ENCODE measurements around the gene SLC35F3.

DNA sequence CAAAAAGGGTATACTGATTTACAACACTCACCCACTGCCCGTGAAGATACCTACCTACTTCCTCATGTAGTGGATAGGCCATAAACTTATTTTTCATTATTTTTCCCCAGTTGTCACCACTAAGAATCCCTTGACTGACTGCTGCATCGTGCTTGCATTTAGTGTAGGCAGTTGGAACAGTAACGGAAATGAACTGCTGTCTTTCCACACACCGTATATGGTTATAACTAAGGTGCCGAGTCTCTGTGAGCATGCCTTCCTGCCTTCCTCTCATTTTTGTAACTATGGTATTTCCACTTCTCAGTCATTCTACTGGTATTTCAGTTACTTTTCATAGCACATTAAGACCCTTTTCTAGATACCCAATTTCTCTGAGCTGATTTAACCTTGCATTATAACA, 36.4 kb downstream of the SLC35F3 start:
- TF ChIP-seq ZNF219 (CRISPR knock-in tag; IDR thresholded peaks at IDR 0.05; ENCODE audit: borderline replicate concordance) = no peak
- TF ChIP-seq, protein P1, sequence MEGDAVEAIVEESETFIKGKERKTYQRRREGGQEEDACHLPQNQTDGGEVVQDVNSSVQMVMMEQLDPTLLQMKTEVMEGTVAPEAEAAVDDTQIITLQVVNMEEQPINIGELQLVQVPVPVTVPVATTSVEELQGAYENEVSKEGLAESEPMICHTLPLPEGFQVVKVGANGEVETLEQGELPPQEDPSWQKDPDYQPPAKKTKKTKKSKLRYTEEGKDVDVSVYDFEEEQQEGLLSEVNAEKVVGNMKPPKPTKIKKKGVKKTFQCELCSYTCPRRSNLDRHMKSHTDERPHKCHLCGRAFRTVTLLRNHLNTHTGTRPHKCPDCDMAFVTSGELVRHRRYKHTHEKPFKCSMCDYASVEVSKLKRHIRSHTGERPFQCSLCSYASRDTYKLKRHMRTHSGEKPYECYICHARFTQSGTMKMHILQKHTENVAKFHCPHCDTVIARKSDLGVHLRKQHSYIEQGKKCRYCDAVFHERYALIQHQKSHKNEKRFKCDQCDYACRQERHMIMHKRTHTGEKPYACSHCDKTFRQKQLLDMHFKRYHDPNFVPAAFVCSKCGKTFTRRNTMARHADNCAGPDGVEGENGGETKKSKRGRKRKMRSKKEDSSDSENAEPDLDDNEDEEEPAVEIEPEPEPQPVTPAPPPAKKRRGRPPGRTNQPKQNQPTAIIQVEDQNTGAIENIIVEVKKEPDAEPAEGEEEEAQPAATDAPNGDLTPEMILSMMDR (IDR thresholded peaks at IDR 0.05) = no peak
- no peak for TF ChIP-seq NR2C2 (CRISPR knock-in tag; IDR thresholded peaks at IDR 0.05)
